GM12878 (cell line): ENCODE results near the gene TCF4. TPM values are rescaled to one million over a fixed set of nuclear protein-coding genes. Genes with fewer than 3 reads are reported as not detected.

ENCODE experiments used
- ATAC-seq: fragments of 200-7000 bp; cut with Tn5 transposase; 3 replicates; pipeline ENCODE4 v1.9.1; 2020; ENCODE audit warnings: mild to moderate bottlenecking, moderate library complexity
- BruUV-seq: library from RNA; stranded (reverse); fragments of 400-500 nt; replicated peaks from 2 replicates; lab custom pipeline; 2021; lab: Mats Ljungman, UMichigan
- CTCF ChIA-PET: fragments of 300-600 bp; sonication (Branson Sonifier 250); formaldehyde crosslinking; extraction: SDS; loops from one replicate; lab custom pipeline; 2021; ENCODE audit warnings: inconsistent platforms; lab: Yijun Ruan, JAX
- POLR2A ChIA-PET: fragments of 350-600 bp; formaldehyde crosslinking; extraction: SDS; loops from one replicate; lab custom pipeline; 2021; ENCODE audit warnings: inconsistent platforms; lab: Charles Lee
- RAD21 ChIA-PET: fragments of 300-600 bp; sonication (Branson Sonifier 250); formaldehyde crosslinking; loops from one replicate; lab custom pipeline; 2023; ENCODE audit warnings: antibody characterized with exemption; ENCODE audit not compliant: unreplicated experiment; lab: Charles Lee
- SMC1A ChIA-PET: fragments of 300-600 bp; sonication (Branson Sonifier 250); formaldehyde crosslinking; loops from one replicate; lab custom pipeline; 2023; ENCODE audit not compliant: unreplicated experiment, uncharacterized antibody; lab: Charles Lee
- DNase-seq: peaks from one replicate; pipeline ENCODE4 v3.0.0-alpha.2; 2011; ENCODE audit warnings: low read depth, low spot score
- FAIRE-seq: peaks from 3 replicates; lab custom pipeline; 2011; peaks lifted over from hg19 to GRCh38; lab: Jason Lieb, UNC
- H2AFZ ChIP-seq: 2 replicates; pipeline ENCODE4 v1.6.0; 2011; ENCODE audit warnings: low read depth, low read length, control low read depth; ENCODE audit not compliant: control insufficient read depth
- H3K27ac ChIP-seq: 2 replicates; pipeline ENCODE4 v1.5.1; 2011; ENCODE audit warnings: control low read depth; ENCODE audit not compliant: control insufficient read depth, insufficient read depth
- H3K27me3 ChIP-seq, 2 experiments: replicated peaks in 1 of 2; 2 replicates each; pipeline versions ENCODE4 v1.6.0 to v1.6.1; 2011; ENCODE audit warnings: low read length in 1 of 2; ENCODE audit not compliant: control insufficient read depth in 2 of 2, insufficient read depth in 2 of 2
- H3K36me3 ChIP-seq, 2 experiments: 2 replicates each; pipeline ENCODE4 v1.5.1; 2011; ENCODE audit warnings: low read length in 1 of 2; ENCODE audit not compliant: control insufficient read depth in 2 of 2, insufficient read depth in 2 of 2
- H3K4me1 ChIP-seq: 2 replicates; pipeline ENCODE4 v1.6.1; 2011; ENCODE audit warnings: mild to moderate bottlenecking, low read length, moderate library complexity, mixed read lengths; ENCODE audit not compliant: control insufficient read depth, insufficient read depth
- H3K4me2 ChIP-seq: 2 replicates; pipeline ENCODE4 v1.6.0; 2011; ENCODE audit warnings: control low read depth; ENCODE audit not compliant: control insufficient read depth, insufficient read depth
- H3K4me3 ChIP-seq: fragments of 200-600 bp; sonication (generic); 2 replicates; pipeline ENCODE4 v1.5.1; 2016
- H3K79me2 ChIP-seq: 2 replicates; pipeline ENCODE4 v1.6.0; 2011; ENCODE audit warnings: low read length; ENCODE audit not compliant: control insufficient read depth, insufficient read depth
- H3K9ac ChIP-seq: 2 replicates; pipeline ENCODE4 v1.8.0; 2011; ENCODE audit warnings: low read length, control low read depth, mixed read lengths; ENCODE audit not compliant: control insufficient read depth, insufficient read depth
- H3K9me3 ChIP-seq: replicated peaks from 3 replicates; pipeline ENCODE4 v1.5.1; 2011; ENCODE audit warnings: mild to moderate bottlenecking, low read length; ENCODE audit not compliant: control insufficient read depth, insufficient read depth
- H4K20me1 ChIP-seq: 2 replicates; pipeline ENCODE4 v1.6.0; 2011; ENCODE audit not compliant: control insufficient read depth, insufficient read depth
- ASH2L ChIP-seq: fragments of 300-600, 200-600 bp; sonication (generic); IDR thresholded peaks from 2 replicates; pipeline ENCODE4 v1.6.1; 2017; ENCODE audit warnings: low read depth, mild to moderate bottlenecking, borderline replicate concordance
- EP300 ChIP-seq, 2 experiments: fragments of 150-350 bp in 1 of 2; IDR thresholded peaks; 2 replicates each; pipeline ENCODE4 v1.6.1; 2011 to 2012; ENCODE audit warnings: low read depth in 2 of 2, low read length in 2 of 2, borderline replicate concordance in 1 of 2, improper control_type of control experiment in 1 of 2, inconsistent platforms in 1 of 2; ENCODE audit not compliant: control insufficient read depth in 1 of 2
- ETV6 ChIP-seq, 2 experiments: fragments of 450-650 bp in 1 of 2; IDR thresholded peaks in 1 of 2; conservative IDR thresholded peaks in 1 of 2; 2 replicates each; pipeline ENCODE4 v1.6.1; 2014; ENCODE audit warnings: antibody characterized with exemption in 1 of 2, borderline replicate concordance in 1 of 2, low read depth in 1 of 2, mild to moderate bottlenecking in 1 of 2, moderate library complexity in 1 of 2
- MEF2B ChIP-seq: fragments of 450-650 bp; IDR thresholded peaks from 2 replicates; pipeline ENCODE4 v1.6.1; 2018; ENCODE audit warnings: mild to moderate bottlenecking, moderate library complexity; ENCODE audit not compliant: partially characterized antibody, poor library complexity, severe bottlenecking
- NBN ChIP-seq: fragments of 450-650 bp; IDR thresholded peaks from 2 replicates; pipeline ENCODE4 v1.6.1; 2016
- NFYA ChIP-seq: IDR thresholded peaks from 2 replicates; pipeline ENCODE4 v1.6.1; 2011; ENCODE audit warnings: low read depth, mild to moderate bottlenecking, low read length, improper control_type of control experiment, borderline replicate concordance
- SMAD5 ChIP-seq: IDR thresholded peaks from 2 replicates; pipeline ENCODE4 v1.6.1; 2016; ENCODE audit warnings: antibody characterized with exemption, low read depth
- WGBS: methylation state at CpG from one replicate; pipeline ENCODE4 v1.1.6; 2016; ENCODE audit warnings: low lambda C conversion rate; ENCODE audit not compliant: insufficient replicate concordance, insufficient coverage; ENCODE audit errors: missing lambda C conversion rate; 5-methylcytosine and 5-hydroxymethylcytosine counted together
- in situ Hi-C: fragments of 300-500 bp; cut with MboI; formaldehyde crosslinking; loops from 9 replicates; pipeline ENCODE4 v1.14.3; 2018; ENCODE audit warnings: mixed read lengths
- intact Hi-C: fragments of 100-400 bp; cut with micrococcal nuclease; formaldehyde crosslinking; loops from one replicate; pipeline ENCODE4 v1.14.2; 2022; ENCODE audit not compliant: unreplicated experiment
- polyA plus RNA-seq, 11 experiments: library from polyadenylated mRNA; depleted of rRNA in 4 of 11; unstranded in 6 of 11; stranded (reverse) in 5 of 11; fragments of >200 nt; fragmentation: Nextera tagmentation in 4 of 11; fragmentation: Illumina TruSeq in 1 of 11; extraction: Ambion mirVana in 4 of 11; extraction: Trizol in 1 of 11; gene quantifications; 1 replicate in 1 of 11; 2 replicates in 10 of 11; pipeline versions ENCODE4 v1.2.1 to v1.2.3, GENCODE V29; 2011 to 2016; ENCODE audit warnings: inconsistent platforms in 2 of 11, missing spikeins in 2 of 11, low read depth in 1 of 11
- total RNA-seq, 4 experiments: library from RNA; depleted of rRNA in 3 of 4; stranded (reverse); fragments of >200 nt in 3 of 4; fragmentation: Illumina TruSeq in 1 of 4; extraction: Trizol in 1 of 4; gene quantifications; 2 replicates each; pipeline versions ENCODE4 v1.2.1 to v1.2.3, GENCODE V29; 2013 to 2021
- TF ChIP-seq, protein P1 (sequence below): fragments of 450-650 bp; formaldehyde crosslinking; IDR thresholded peaks from 2 replicates; pipeline ENCODE4 v1.4.0; 2022; ENCODE audit warnings: mild to moderate bottlenecking, moderate library complexity

The TCF4 gene
- total and polyA plus RNA-seq, 10 of the 15 experiments (the other 5 are each of a cell fraction or from before 2014, with no cell fraction given) = 15.2 to 94.0 (median 31.5) TPM

DNA sequence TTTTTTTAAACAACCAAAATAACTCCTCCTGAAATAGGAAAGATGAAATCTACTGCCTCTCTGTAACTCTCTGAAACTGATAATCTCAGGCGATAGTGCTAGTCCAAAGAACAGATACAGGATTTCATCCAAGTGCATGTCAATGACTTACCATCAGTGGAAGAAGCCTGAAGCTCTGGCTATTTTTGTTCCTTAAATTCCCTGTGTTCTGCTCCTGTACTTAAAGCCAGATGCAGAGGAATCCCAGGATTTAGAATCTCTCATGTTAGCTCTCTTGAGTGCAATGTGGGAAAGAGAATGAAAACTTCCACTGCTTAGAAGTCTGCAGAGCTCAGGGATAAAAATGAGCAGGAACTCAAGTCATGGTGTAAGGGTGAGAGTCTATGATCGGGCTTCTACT, 291.9 kb downstream of the TCF4 start:
- Histone ChIP-seq H3K4me2 (no peak overlapping the region), H3K9ac (no peak overlapping the region), H3K4me3 (no peak overlapping the region), H4K20me1 (no peaks in the 10 kb centered on the region; the same call in 1 of the 2 replicates), H2AFZ (no peak overlapping the region), H3K36me3 (peaks cover 4 to 15% of the 10 kb centered on the region in 2 experiments), H3K79me2 (peaks cover 82% of the 10 kb centered on the region), H3K9me3 (no peaks in the 10 kb centered on the region; the same call in 1 of the 3 replicates), H3K4me1 (peaks cover 21% of the 10 kb centered on the region), H3K27ac (no peak overlapping the region; the same call in 1 of the 2 replicates), H3K27me3 (no peaks in the 10 kb centered on the region)
- intact Hi-C loops = no loop called here
- FAIRE-seq = no peak
- RAD21 ChIA-PET = interaction anchor here (0.6 to 4.0 kb wide), 5 partner anchors 13 to 61 kb away, joined by 3 to 20 read pairs (median 3); no protein-coding TSS in a partner anchor
- in situ Hi-C loops = no loop called here
- no peak for DNase-seq
- TF ChIP-seq MEF2B (no peak), NFYA (no peak), ASH2L (no peak), SMAD5 (no peak), NBN (no peak), EP300 (IDR thresholded peaks at IDR 0.05; ENCODE audit: borderline replicate concordance in 1 of 2, control insufficient read depth in 1 of 2, low read depth in 2 of 2, low read length in 2 of 2) (no peak), ETV6 (conservative IDR thresholded peaks at IDR 0.05 in 1 of 2, IDR thresholded peaks at IDR 0.05 in 1 of 2; ENCODE audit: borderline replicate concordance in 1 of 2, low read depth in 1 of 2) (no peak)
- TF ChIP-seq, protein P1, sequence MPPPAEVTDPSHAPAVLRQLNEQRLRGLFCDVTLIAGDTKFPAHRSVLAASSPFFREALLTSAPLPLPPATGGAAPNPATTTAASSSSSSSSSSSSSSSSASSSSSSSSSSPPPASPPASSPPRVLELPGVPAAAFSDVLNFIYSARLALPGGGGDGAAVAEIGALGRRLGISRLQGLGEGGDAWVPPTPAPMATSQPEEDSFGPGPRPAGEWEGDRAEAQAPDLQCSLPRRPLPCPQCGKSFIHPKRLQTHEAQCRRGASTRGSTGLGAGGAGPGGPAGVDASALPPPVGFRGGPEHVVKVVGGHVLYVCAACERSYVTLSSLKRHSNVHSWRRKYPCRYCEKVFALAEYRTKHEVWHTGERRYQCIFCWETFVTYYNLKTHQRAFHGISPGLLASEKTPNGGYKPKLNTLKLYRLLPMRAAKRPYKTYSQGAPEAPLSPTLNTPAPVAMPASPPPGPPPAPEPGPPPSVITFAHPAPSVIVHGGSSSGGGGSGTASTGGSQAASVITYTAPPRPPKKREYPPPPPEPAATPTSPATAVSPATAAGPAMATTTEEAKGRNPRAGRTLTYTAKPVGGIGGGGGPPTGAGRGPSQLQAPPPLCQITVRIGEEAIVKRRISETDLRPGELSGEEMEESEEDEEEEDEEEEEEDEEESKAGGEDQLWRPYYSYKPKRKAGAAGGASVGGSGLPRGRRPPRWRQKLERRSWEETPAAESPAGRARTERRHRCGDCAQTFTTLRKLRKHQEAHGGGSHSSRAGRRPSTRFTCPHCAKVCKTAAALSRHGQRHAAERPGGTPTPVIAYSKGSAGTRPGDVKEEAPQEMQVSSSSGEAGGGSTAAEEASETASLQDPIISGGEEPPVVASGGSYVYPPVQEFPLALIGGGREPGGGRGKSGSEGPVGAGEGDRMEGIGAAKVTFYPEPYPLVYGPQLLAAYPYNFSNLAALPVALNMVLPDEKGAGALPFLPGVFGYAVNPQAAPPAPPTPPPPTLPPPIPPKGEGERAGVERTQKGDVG (CRISPR knock-in tag) = no peak
- CTCF ChIA-PET = interaction anchor here (0.8 to 1.5 kb wide), 5 partner anchors 9 to 35 kb away, joined by 4 to 5 read pairs (median 5); no protein-coding TSS in a partner anchor
- POLR2A ChIA-PET = interaction anchor here (0.6 to 1.3 kb wide), 5 partner anchors 8 to 845 kb away, joined by 3 to 4 read pairs (median 4); no protein-coding TSS in a partner anchor
- WGBS = 98% methylated on average over 2 of the region's 2 CpGs
- SMC1A ChIA-PET = interaction anchor here (1.2 to 4.9 kb wide), 4 partner anchors 10 to 28 kb away, joined by 4 to 54 read pairs (median 34); no protein-coding TSS in a partner anchor
- no peak for ATAC-seq
- BruUV-seq = no TSS peak
